ENCODE results near the gene BICC1.

Gene BICC1

GRCh38 chr10:58512491-58513187 lies at the start of gene BICC1:
Gene BICC1 (plus strand): TSS chr10:58512872. CDS start chr10:58513144, 272 bp downstream.
- DNase-seq = peak; percentile 46

- no peak for DNase-seq
Measured at GRCh38 chr10:58464956-58465355, 47.7 kb upstream of the BICC1 start.

GRCh38 chr10:58465629-58466028 lies 47.0 kb upstream of the BICC1 start:
- no peak for DNase-seq

GRCh38 chr10:58467931-58468635 lies 44.6 kb upstream of the BICC1 start:
- DNase-seq = no peak

- DNase-seq = no peak
Measured at GRCh38 chr10:58473976-58474375, 38.7 kb upstream of the BICC1 start.

- no peak for DNase-seq
Measured at GRCh38 chr10:58475322-58476277, 37.1 kb upstream of the BICC1 start.

GRCh38 chr10:58477122-58477521 lies 35.5 kb upstream of the BICC1 start:
- no peak for DNase-seq

GRCh38 chr10:58477902-58478301 lies 34.8 kb upstream of the BICC1 start:
- DNase-seq = no peak

- DNase-seq = no peak
Measured at GRCh38 chr10:58479045-58479444, 33.6 kb upstream of the BICC1 start.

GRCh38 chr10:58480321-58480720 lies 32.4 kb upstream of the BICC1 start:
- DNase-seq = no peak

GRCh38 chr10:58481569-58482109 lies 31.0 kb upstream of the BICC1 start:
- no peak for DNase-seq

GRCh38 chr10:58486821-58487220 lies 25.9 kb upstream of the BICC1 start:
- DNase-seq = no peak

GRCh38 chr10:58488921-58489320 lies 23.8 kb upstream of the BICC1 start:
- no peak for DNase-seq

GRCh38 chr10:58502956-58503355 lies 9.7 kb upstream of the BICC1 start:
- DNase-seq = no peak

GRCh38 chr10:58508316-58508715 lies 4.4 kb upstream of the BICC1 start:
- no peak for DNase-seq

- DNase-seq = peak; percentile 8
Measured at GRCh38 chr10:58511765-58512490, 744 bp upstream of the BICC1 start.

- peak; percentile 63 for DNase-seq
Measured at GRCh38 chr10:58513188-58514110, 777 bp downstream of the BICC1 start.

- no peak for DNase-seq
Measured at GRCh38 chr10:58514111-58514770, 1.6 kb downstream of the BICC1 start.

GRCh38 chr10:58515291-58515941 lies 2.7 kb downstream of the BICC1 start:
- DNase-seq = no peak

GRCh38 chr10:58516119-58516518 lies 3.4 kb downstream of the BICC1 start:
- DNase-seq = no peak

All from hematopoietic multipotent progenitor cell treated with erythropoietin and hydrocortisone succinate and interleukin-3 and kit ligand, for 4 days (in vitro differentiated cells).